Body of pancreas (tissue), 4 donors: Measurements from ENCODE around the gene CEACAM3. TPM values are rescaled to one million over a fixed set of nuclear protein-coding genes. Genes with fewer than 3 reads are reported as not detected.

Source experiments
- ATAC-seq: fragments of 150-250 bp; one replicate; pipeline ENCODE4 v1.9.1; 2016
- DNase-seq, 4 donors: peaks; one replicate each; pipeline ENCODE4 v3.0.0-alpha.2; 2019
- H3K27ac ChIP-seq, 4 donors: fragments of 200-600 bp; sonication (generic); 1 replicate in 3 of 4; 2 replicates in 1 of 4; pipeline versions ENCODE4 v1.5.1 to v1.6.1; 2016 to 2019; ENCODE audit warnings: mild to moderate bottlenecking in 1 of 4, mixed read lengths in 1 of 4, moderate library complexity in 1 of 4
- H3K27me3 ChIP-seq, 2 donors: fragments of 200-600 bp; sonication (generic); one replicate each; pipeline ENCODE4 v1.6.0; 2016; ENCODE audit warnings: mild to moderate bottlenecking in 1 of 2
- H3K36me3 ChIP-seq, 2 donors: fragments of 200-600 bp; sonication (generic); replicated peaks in 1 of 2; 2 replicates each; pipeline ENCODE4 v1.5.1; 2016; ENCODE audit warnings: low read depth in 2 of 2; ENCODE audit not compliant: insufficient read depth in 1 of 2
- H3K4me1 ChIP-seq: fragments of 200-600 bp; sonication (generic); one replicate; pipeline ENCODE4 v1.6.0; 2016
- H3K4me3 ChIP-seq, 2 donors: fragments of 200-600 bp; sonication (generic); 1 replicate in 1 of 2; 2 replicates in 1 of 2; pipeline ENCODE4 v1.5.1; 2016 to 2019
- H3K9me3 ChIP-seq, 3 donors: fragments of 200-600 bp; sonication (generic); 1 replicate in 2 of 3; 2 replicates in 1 of 3; pipeline ENCODE4 v1.5.1; 2016
- CTCF ChIP-seq, 7 experiments: fragments of 450-650 bp in 4 of 7; fragments of 200-600 bp in 3 of 7; sonication (generic) in 3 of 7; IDR thresholded peaks; one replicate each; pipeline ENCODE4 v1.5.1; 2016 to 2019; ENCODE audit warnings: antibody characterized with exemption in 7 of 7
- POLR2A ChIP-seq, 3 donors: fragments of 450-650 bp; IDR thresholded peaks; one replicate each; pipeline ENCODE4 v1.6.1; 2016; ENCODE audit warnings: antibody characterized with exemption in 3 of 3, mild to moderate bottlenecking in 2 of 3
- WGBS, 2 donors: methylation state at CpG; one replicate each; pipeline ENCODE4 v1.1.5; 2017; 5-methylcytosine and 5-hydroxymethylcytosine counted together
- intact Hi-C: fragments of 100-400 bp; cut with DNase I; formaldehyde crosslinking; loops from one replicate; pipeline ENCODE4 v1.15.1; 2023
- total RNA-seq, 2 donors: library from RNA; depleted of rRNA; stranded (reverse); fragments of >200 nt; gene quantifications; one replicate each; pipeline ENCODE4 v1.1.0, GENCODE V29; 2016

The CEACAM3 gene
- total RNA-seq, 2 donors from 2014 or later = not detected

DNA sequence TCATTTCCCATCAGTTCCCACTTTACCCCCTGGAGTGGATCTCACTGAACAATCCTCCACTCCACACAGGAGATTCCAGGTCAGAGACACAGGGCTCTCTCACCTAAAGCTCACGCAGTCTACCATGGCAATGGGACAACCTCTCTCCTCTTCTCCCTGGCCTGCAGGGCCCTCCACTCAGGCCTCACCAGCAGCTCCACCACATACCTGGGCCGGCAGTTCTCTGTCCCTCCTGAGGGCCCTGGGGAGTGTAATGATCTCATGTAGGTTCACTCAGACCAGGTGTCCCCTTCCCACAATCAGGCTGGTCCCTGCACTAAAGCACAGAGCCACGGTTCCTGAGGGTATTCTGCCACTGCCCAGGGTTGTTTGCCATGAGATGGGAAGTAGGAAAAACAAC is 15.6 kb downstream of the CEACAM3 start:
- H3K27me3 ChIP-seq = no peaks in the 10 kb centered on the region
- no peaks in the 10 kb centered on the region for H3K9me3 ChIP-seq
- WGBS, 2 donors = 68 to 76% methylated on average over 2 to 3 of the region's 3 CpGs
- H3K36me3 ChIP-seq = no peaks in the 10 kb centered on the region
- intact Hi-C loops = no loop called here
- H3K4me3 ChIP-seq = no peak overlapping the region
- H3K27ac ChIP-seq = no peak overlapping the region
- TF ChIP-seq CTCF (IDR thresholded peaks at IDR 0.05) = no peak
- no peak for TF ChIP-seq POLR2A (IDR thresholded peaks at IDR 0.05)
- H3K4me1 ChIP-seq = no peaks in the 10 kb centered on the region
- DNase-seq (no peak), ATAC-seq (no peak)

- Histone ChIP-seq H3K9me3 (no peaks in the 10 kb centered on the region), H3K27ac (no peak overlapping the region), H3K36me3 (no peaks in the 10 kb centered on the region), H3K4me3 (no peak overlapping the region), H3K4me1 (no peaks in the 10 kb centered on the region), H3K27me3 (no peaks in the 10 kb centered on the region)
- intact Hi-C loops = no loop called here
- no peak for DNase-seq
- ATAC-seq = no peak
- TF ChIP-seq CTCF (IDR thresholded peaks at IDR 0.05) (no peak), POLR2A (IDR thresholded peaks at IDR 0.05) (no peak)
- 36 to 52% methylated on average over 4 of the region's 4 CpGs for WGBS, 2 donors
Observed at GRCh38 chr19:41813911-41814310, 17.5 kb downstream of the CEACAM3 start.

GRCh38 chr19:41815301-41815700 is 18.9 kb downstream of the CEACAM3 start:
- WGBS, 2 donors = 60 to 84% methylated on average over 4 of the region's 4 CpGs
- intact Hi-C loops = no loop called here
- ATAC-seq (no peak), DNase-seq (no peak)
- H3K36me3 ChIP-seq = no peaks in the 10 kb centered on the region
- H3K9me3 ChIP-seq = no peaks in the 10 kb centered on the region
- no peak for TF ChIP-seq CTCF (IDR thresholded peaks at IDR 0.05)
- no peak for TF ChIP-seq POLR2A (IDR thresholded peaks at IDR 0.05)
- no peaks in the 10 kb centered on the region for H3K27me3 ChIP-seq
- no peak overlapping the region for H3K27ac ChIP-seq
- no peak overlapping the region for H3K4me3 ChIP-seq
- no peaks in the 10 kb centered on the region for H3K4me1 ChIP-seq

DNA sequence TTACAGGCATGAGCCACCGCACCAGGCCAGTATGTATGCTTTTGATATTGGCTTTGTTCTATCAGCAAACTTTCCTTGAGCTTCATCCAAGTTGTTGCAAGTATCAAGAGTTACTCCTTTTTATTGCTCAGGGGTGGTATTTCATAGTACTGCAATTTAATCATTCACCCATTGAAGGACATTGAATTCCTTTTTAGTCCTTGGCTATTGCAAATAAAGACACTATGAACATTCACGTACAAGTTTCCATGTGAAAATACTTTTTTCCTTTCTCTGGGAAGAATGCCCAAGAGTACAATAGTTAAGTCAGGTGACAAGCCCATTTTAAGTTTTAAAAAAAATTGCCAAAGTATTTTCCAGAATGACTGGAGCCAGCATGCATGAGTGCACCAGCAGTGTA is 20.4 kb downstream of the CEACAM3 start:
- 13 to 22% methylated on average over 2 of the region's 2 CpGs for WGBS, 2 donors
- Histone ChIP-seq H3K9me3 (no peaks in the 10 kb centered on the region), H3K4me3 (no peak overlapping the region), H3K36me3 (no peaks in the 10 kb centered on the region), H3K4me1 (no peaks in the 10 kb centered on the region), H3K27me3 (no peaks in the 10 kb centered on the region), H3K27ac (no peak overlapping the region)
- DNase-seq = no peak
- intact Hi-C loops = no loop called here
- peak; percentile 59 for ATAC-seq
- TF ChIP-seq POLR2A (IDR thresholded peaks at IDR 0.05) (no peak), CTCF (IDR thresholded peaks at IDR 0.05) (no peak)

GRCh38 chr19:41821003-41821735 is 24.8 kb downstream of the CEACAM3 start:
- Histone ChIP-seq H3K27ac (no peak overlapping the region), H3K36me3 (no peaks in the 10 kb centered on the region), H3K27me3 (peaks cover 0 to 5% of the 10 kb centered on the region in 2 donors), H3K4me3 (no peak overlapping the region), H3K9me3 (no peaks in the 10 kb centered on the region), H3K4me1 (no peaks in the 10 kb centered on the region)
- TF ChIP-seq CTCF (IDR thresholded peaks at IDR 0.05) (peak; percentile 37 to 76 (median 70)), POLR2A (IDR thresholded peaks at IDR 0.05) (no peak)
- intact Hi-C loops = no loop called here
- DNase-seq (peak; percentile 38 to 52 (median 42)), ATAC-seq (peak; percentile 65)
- WGBS, 2 donors = 30 to 32% methylated on average over 11 to 12 of the region's 12 CpGs
